ENCODE results near the gene SMARCA4. TPM values are rescaled to one million over a fixed set of nuclear protein-coding genes. Genes with fewer than 3 reads are reported as not detected.
"Not testable (repeated sequence)": the region's sequence is repeated elsewhere in the genome, so short reads cannot be mapped to it uniquely, and the experiment has no call there.

The SMARCA4 gene
- total and polyA plus RNA-seq, 3 donors from 2014 or later: 141 to 188 (median 180) TPM

- H3K4me1 ChIP-seq: no peaks in the 10 kb centered on the region
- intact Hi-C loops (cut with DNase I; ENCODE audit: low total_unique reads): no loop called here
- no peak overlapping the region for H3K27ac ChIP-seq
- 95 to 96% methylated on average over 17 to 20 of the region's 20 CpGs for WGBS, 2 donors
- no peak overlapping the region for H3K4me3 ChIP-seq
- no peaks in the 10 kb centered on the region for H3K36me3 ChIP-seq (ENCODE audit: low read depth, missing control alignments)
- no peaks in the 10 kb centered on the region for H3K9me3 ChIP-seq
- no peaks in the 10 kb centered on the region for H3K27me3 ChIP-seq
- TF ChIP-seq POLR2A (IDR thresholded peaks at IDR 0.05) (no peak), CTCF (IDR thresholded peaks at IDR 0.05) (no peak)
- DNase-seq: no peak
Measured at GRCh38 chr19:10991076-10991475, 30.2 kb downstream of the SMARCA4 start.

DNA sequence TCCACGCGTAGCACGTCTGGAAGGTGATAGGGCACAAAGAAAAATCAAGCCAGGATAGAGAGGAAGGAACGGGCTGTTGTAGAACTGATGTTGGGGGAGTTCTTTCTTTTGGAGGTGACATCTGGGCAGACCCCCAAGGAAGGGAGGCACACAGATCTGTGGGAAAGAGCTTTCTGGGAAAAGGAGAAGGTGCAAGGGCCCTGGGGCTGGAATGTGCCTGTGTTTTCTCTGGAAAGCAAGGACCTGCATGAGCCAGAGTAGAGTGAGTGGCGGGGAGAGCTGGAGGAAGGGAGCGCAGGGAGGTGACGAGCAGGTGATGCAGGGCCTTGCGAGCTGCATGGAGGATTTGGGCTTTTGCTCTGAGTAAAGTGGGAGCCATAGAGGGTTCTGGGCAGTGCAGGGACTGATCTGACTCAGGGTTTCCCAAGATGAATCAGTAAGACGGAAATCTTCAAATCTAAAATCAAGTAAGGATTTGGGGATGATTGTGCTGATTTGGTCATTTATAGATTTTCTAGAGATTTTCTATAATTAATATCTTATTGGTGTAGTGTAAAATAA is 30.8 kb downstream of the SMARCA4 start:
- Histone ChIP-seq H3K9me3 (no peaks in the 10 kb centered on the region), H3K27ac (no peak overlapping the region), H3K36me3 (ENCODE audit: low read depth, missing control alignments) (no peaks in the 10 kb centered on the region), H3K27me3 (no peaks in the 10 kb centered on the region), H3K4me1 (no peaks in the 10 kb centered on the region), H3K4me3 (no peak overlapping the region)
- intact Hi-C loops (cut with DNase I; ENCODE audit: low total_unique reads): no loop called here
- no peak for DNase-seq
- 93 to 94% methylated on average over 9 of the region's 9 CpGs for WGBS, 2 donors
- TF ChIP-seq CTCF (IDR thresholded peaks at IDR 0.05) (no peak), POLR2A (IDR thresholded peaks at IDR 0.05) (no peak)

GRCh38 chr19:10992174-10992573 is 31.3 kb downstream of the SMARCA4 start:
- H3K36me3 ChIP-seq (ENCODE audit: low read depth, missing control alignments); H3K4me1 ChIP-seq; DNase-seq; H3K9me3 ChIP-seq; H3K4me3 ChIP-seq; H3K27me3 ChIP-seq; H3K27ac ChIP-seq; intact Hi-C loops (cut with DNase I; ENCODE audit: low total_unique reads): not testable (repeated sequence)
- WGBS, 2 donors: 91% methylated on average over 6 of the region's 6 CpGs

DNA sequence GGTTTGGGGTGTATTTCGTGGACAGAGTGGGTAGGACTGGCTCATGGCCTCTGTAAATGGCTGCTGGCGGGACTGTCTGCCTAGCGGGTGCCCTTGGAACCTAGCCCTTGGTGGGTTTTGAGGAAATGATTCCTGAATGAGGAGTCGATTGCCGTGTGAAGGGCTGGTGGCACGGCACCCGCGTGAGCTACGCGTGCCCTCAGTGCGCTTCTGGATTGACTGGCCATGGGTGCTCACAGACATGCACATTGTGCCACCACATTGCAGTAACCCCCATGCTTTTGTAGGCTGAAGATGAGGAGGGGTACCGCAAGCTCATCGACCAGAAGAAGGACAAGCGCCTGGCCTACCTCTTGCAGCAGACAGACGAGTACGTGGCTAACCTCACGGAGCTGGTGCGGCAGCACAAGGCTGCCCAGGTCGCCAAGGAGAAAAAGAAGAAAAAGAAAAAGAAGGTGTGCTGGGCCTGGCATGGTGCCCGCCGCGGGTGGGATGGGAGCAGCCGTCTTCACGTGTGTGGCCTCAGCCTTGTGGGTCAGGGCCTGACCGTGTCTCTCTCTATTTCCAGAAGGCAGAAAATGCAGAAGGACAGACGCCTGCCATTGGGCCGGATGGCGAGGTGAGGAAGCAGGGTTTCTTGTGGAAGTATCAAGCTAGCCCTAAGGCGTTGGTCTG is 35.2 kb downstream of the SMARCA4 start:
- no peak for DNase-seq
- TF ChIP-seq CTCF (IDR thresholded peaks at IDR 0.05) (no peak), POLR2A (IDR thresholded peaks at IDR 0.05) (no peak)
- intact Hi-C loops (cut with DNase I; ENCODE audit: low total_unique reads): no loop called here
- H3K9me3 ChIP-seq: no peaks in the 10 kb centered on the region
- peaks cover 7% of the 10 kb centered on the region for H3K4me1 ChIP-seq
- 85 to 92% methylated on average over 29 of the region's 29 CpGs for WGBS, 2 donors
- H3K27me3 ChIP-seq: no peaks in the 10 kb centered on the region
- no peak overlapping the region for H3K27ac ChIP-seq
- H3K36me3 ChIP-seq (ENCODE audit: low read depth, missing control alignments): no peaks in the 10 kb centered on the region
- H3K4me3 ChIP-seq: no peak overlapping the region

- 37 to 51% methylated on average over 6 of the region's 6 CpGs for WGBS, 2 donors
- peak; percentile 88 for DNase-seq
- H3K27ac ChIP-seq: no peak overlapping the region
- no peaks in the 10 kb centered on the region for H3K27me3 ChIP-seq
- H3K36me3 ChIP-seq (ENCODE audit: low read depth, missing control alignments): no peaks in the 10 kb centered on the region
- peaks cover 7% of the 10 kb centered on the region for H3K4me1 ChIP-seq
- no peak for TF ChIP-seq POLR2A (IDR thresholded peaks at IDR 0.05)
- no peak for TF ChIP-seq CTCF (IDR thresholded peaks at IDR 0.05)
- no peaks in the 10 kb centered on the region for H3K9me3 ChIP-seq
- intact Hi-C loops (cut with DNase I; ENCODE audit: low total_unique reads): no loop called here
- no peak overlapping the region for H3K4me3 ChIP-seq
Measured at GRCh38 chr19:10998045-10998533, 37.3 kb downstream of the SMARCA4 start.

Measured in testis (tissue), 3 donors.